Activated naive CD4-positive, alpha-beta T cell treated with anti-CD3 and anti-CD28 coated beads, Interleukin-2, amount 10 ng/mL, durations not matched to agents 7 days and 5 days (primary cell): ENCODE results near the gene PTPN9.
"Not testable (repeated sequence)": the region's sequence is repeated elsewhere in the genome, so short reads cannot be mapped to it uniquely, and the experiment has no call there.

ENCODE experiments used
- CTCF ChIA-PET: fragments of 350-600 bp; sonication (Branson Sonifier 250); formaldehyde crosslinking; loops from one replicate; lab custom pipeline; 2021; ENCODE audit warnings: antibody characterized with exemption; lab: Charles Lee
- DNase-seq: peaks from one replicate; pipeline ENCODE4 v3.0.0-alpha.2; 2020
- H3K27ac Mint-ChIP-seq: one replicate; pipeline ENCODE4 v1.8.0; 2021; ENCODE audit warnings: mild to moderate bottlenecking, moderate library complexity, mixed read lengths
- H3K27me3 Mint-ChIP-seq: one replicate; pipeline ENCODE4 v1.8.0; 2021; ENCODE audit warnings: mild to moderate bottlenecking, mixed read lengths
- H3K36me3 Mint-ChIP-seq: one replicate; pipeline ENCODE4 v1.8.0; 2021; ENCODE audit warnings: mixed read lengths
- H3K4me1 Mint-ChIP-seq: one replicate; pipeline ENCODE4 v1.8.0; 2021; ENCODE audit warnings: mixed read lengths
- H3K4me3 Mint-ChIP-seq: one replicate; pipeline ENCODE4 v1.8.0; 2021; ENCODE audit warnings: mild to moderate bottlenecking, moderate library complexity, mixed read lengths
- H3K9me3 Mint-ChIP-seq: one replicate; pipeline ENCODE4 v1.8.0; 2021; ENCODE audit warnings: mixed read lengths

The PTPN9 gene

DNA sequence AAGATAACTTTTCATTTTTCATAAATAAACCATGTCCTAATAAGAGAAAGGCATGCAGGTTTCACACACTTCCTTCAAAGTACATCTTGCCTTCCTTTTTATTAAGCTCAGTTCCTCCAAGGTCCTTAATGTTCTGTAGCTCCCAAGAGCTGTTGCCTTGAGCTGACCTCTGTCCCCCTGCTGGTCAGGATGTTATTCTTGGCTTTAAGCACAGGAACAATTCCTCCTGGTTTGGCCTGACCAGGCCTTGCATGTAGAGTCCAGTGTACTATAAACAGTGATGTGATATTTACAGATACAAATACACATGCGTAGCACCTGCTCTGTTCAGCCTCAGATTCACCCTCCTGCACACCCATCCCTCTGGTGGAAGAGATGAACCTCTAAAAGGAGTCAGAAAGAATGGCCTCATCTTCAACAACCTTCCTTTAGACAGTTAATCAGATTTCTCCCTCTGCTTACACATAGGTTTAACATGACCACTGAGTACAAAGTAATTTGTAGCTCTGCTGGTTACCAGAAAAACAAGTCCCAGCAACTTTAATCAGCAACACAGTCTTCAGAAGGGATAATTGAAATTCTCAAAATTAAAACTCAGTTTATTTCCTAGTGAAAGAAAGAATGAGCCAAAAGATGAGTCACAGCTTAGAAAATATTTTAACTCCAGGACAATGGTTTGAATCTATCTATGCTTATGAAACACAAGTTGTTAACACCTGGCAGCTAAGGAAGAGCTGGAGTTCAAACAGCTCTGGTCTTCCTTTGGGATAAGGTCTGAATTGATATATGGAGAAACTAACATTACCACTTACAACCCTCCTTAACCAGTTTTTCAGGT, 46.5 kb downstream of the PTPN9 start:
- H3K9me3 Mint-ChIP-seq: no peaks in the 10 kb centered on the region
- no peak overlapping the region for H3K4me3 Mint-ChIP-seq
- H3K27ac Mint-ChIP-seq: no peak overlapping the region
- no peaks in the 10 kb centered on the region for H3K27me3 Mint-ChIP-seq
- DNase-seq: no peak
- CTCF ChIA-PET: interaction anchor here (0.6 to 1.7 kb wide), 4 partner anchors 24 to 77 kb away, joined by 3 to 6 read pairs (median 3); no protein-coding TSS in a partner anchor
- H3K4me1 Mint-ChIP-seq: peaks cover 8% of the 10 kb centered on the region
- H3K36me3 Mint-ChIP-seq: peaks cover 5% of the 10 kb centered on the region

DNA sequence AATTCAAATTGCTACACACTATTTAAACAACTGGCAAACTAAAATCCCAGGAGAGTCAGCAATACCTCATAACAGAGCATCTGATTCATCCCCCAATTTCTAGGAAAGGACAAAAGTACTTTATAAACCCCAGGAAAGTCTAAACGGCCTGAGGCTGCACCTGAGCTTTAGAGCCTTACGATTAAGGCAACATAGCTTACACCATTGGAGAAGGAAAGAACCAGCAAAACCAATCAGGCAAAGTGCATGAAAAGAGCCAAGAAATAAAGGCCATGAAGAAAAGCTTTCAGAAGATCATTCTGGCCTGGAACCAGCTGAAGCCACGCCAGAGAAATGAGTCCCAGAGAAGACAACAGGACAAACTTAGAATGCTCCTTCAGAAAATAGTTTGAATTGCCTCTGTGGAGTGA, 48.1 kb downstream of the PTPN9 start:
- Mint-ChIP-seq H3K9me3 (no peaks in the 10 kb centered on the region), H3K36me3 (peaks cover 15% of the 10 kb centered on the region), H3K27me3 (no peaks in the 10 kb centered on the region), H3K4me3 (no peak overlapping the region), H3K27ac (no peak overlapping the region), H3K4me1 (peaks cover 8% of the 10 kb centered on the region)
- DNase-seq: no peak
- CTCF ChIA-PET: interaction anchor here (0.6 kb wide), 1 partner anchor 32 kb away, joined by 3 read pairs; no protein-coding TSS in a partner anchor

DNA sequence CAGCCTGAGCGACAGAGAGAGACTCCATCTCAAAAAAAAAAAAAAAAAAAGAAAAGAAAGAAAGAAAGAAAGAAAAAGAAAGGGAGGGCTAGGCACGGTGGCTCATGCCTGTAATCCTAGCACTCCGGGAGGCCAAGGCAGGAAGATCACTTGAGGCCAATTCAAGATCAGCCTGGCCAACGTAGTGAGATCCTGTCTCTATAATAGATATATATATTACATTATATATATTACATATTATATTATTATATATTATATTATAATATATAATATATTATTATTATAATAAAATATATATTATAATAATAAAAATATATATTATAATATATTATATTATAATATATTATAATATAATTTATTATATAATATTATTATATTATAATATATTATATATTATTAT, 48.9 kb downstream of the PTPN9 start:
- peaks cover 8% of the 10 kb centered on the region for H3K4me1 Mint-ChIP-seq

GRCh38 chr15:75525756-75526155, 53.4 kb downstream of the PTPN9 start:
- DNase-seq, H3K4me1 Mint-ChIP-seq, H3K27ac Mint-ChIP-seq, H3K4me3 Mint-ChIP-seq, H3K27me3 Mint-ChIP-seq, H3K9me3 Mint-ChIP-seq: not testable (repeated sequence)
- peaks cover 40% of the 10 kb centered on the region for H3K36me3 Mint-ChIP-seq
- CTCF ChIA-PET: interaction anchor here (0.6 kb wide), 1 partner anchor 124 kb away, joined by 3 read pairs; no protein-coding TSS in a partner anchor

More for the DNA sequence above, 48.9 kb downstream of the PTPN9 start:
- no peak for DNase-seq
- Mint-ChIP-seq H3K4me3 (no peak overlapping the region), H3K36me3 (peaks cover 15% of the 10 kb centered on the region), H3K9me3 (no peaks in the 10 kb centered on the region), H3K27ac (no peak overlapping the region), H3K27me3 (no peaks in the 10 kb centered on the region)
- CTCF ChIA-PET: interaction anchor here (1.2 kb wide), 1 partner anchor 97 kb away, joined by 3 read pairs; no protein-coding TSS in a partner anchor

DNA sequence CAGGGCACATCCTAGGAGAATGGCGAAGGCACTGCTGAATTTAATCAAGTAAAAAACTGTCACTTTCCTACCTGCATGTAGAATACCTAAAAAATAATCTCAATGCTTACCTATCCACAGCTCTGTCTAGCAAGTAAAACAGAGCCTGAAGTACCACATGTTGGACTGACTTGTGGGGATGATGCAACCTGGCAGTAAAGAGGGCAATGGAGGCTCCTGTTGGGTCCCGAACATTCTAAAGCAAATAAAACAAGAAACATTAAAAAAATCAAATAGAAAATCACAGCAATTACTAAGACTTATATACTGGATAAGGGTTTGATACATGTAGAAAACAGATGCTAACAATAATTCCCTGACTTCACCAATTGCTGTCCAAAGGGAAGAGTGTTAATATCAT, 56.1 kb downstream of the PTPN9 start:
- CTCF ChIA-PET: interaction anchor here (1.6 kb wide), 1 partner anchor 9 kb away, joined by 3 read pairs; no protein-coding TSS in a partner anchor
- Mint-ChIP-seq H3K27ac (no peak overlapping the region), H3K4me3 (no peak overlapping the region), H3K9me3 (no peaks in the 10 kb centered on the region), H3K27me3 (no peaks in the 10 kb centered on the region), H3K36me3 (peaks cover 45% of the 10 kb centered on the region), H3K4me1 (no peaks in the 10 kb centered on the region)
- no peak for DNase-seq

- no peaks in the 10 kb centered on the region for H3K4me1 Mint-ChIP-seq
- no peaks in the 10 kb centered on the region for H3K27me3 Mint-ChIP-seq
- no peak overlapping the region for H3K4me3 Mint-ChIP-seq
- no peak for DNase-seq
- H3K27ac Mint-ChIP-seq: no peak overlapping the region
- peaks cover 31% of the 10 kb centered on the region for H3K36me3 Mint-ChIP-seq
- H3K9me3 Mint-ChIP-seq: no peaks in the 10 kb centered on the region
- CTCF ChIA-PET: no interaction called here
Measured at GRCh38 chr15:75517233-75517632, 61.9 kb downstream of the PTPN9 start.

- H3K27ac Mint-ChIP-seq: peak overlapping the region; percentile 37
- H3K9me3 Mint-ChIP-seq: no peaks in the 10 kb centered on the region
- no peak overlapping the region for H3K4me3 Mint-ChIP-seq
- DNase-seq: peak; percentile 43
- peaks cover 18% of the 10 kb centered on the region for H3K36me3 Mint-ChIP-seq
- CTCF ChIA-PET: interaction anchor here (0.6 to 1.6 kb wide), 22 partner anchors 12 to 314 kb away, joined by 3 to 18 read pairs (median 3); partner anchors contain the start of genes IMP3, MAN2C1 and SNX33
- no peaks in the 10 kb centered on the region for H3K27me3 Mint-ChIP-seq
- peaks cover 2% of the 10 kb centered on the region for H3K4me1 Mint-ChIP-seq
Measured at GRCh38 chr15:75508840-75509532, 70.1 kb downstream of the PTPN9 start.

GRCh38 chr15:75502360-75502759, 76.8 kb downstream of the PTPN9 start:
- no peaks in the 10 kb centered on the region for H3K9me3 Mint-ChIP-seq
- H3K4me1 Mint-ChIP-seq: no peaks in the 10 kb centered on the region
- CTCF ChIA-PET: no interaction called here
- H3K27ac Mint-ChIP-seq: no peak overlapping the region
- no peak overlapping the region for H3K4me3 Mint-ChIP-seq
- peaks cover 31% of the 10 kb centered on the region for H3K36me3 Mint-ChIP-seq
- no peaks in the 10 kb centered on the region for H3K27me3 Mint-ChIP-seq
- DNase-seq: no peak

DNA sequence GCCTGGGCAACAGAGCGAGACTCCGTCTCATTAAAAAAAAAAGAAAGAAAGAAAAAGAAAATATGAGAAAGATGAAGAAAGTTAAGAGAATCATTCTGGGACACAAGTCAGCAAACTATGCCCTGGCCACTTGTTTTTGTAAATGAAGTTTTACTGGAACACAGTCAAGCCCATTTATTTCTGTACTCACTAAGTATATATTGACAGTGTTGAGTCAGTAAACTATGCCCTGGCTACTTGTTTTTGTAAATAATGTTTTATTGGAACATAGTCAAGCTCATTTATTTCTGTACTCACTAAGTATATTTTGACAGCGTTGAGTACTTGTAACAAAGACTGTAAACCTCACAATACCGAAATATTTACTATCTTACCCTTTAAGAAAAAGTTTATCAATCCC, 85.4 kb downstream of the PTPN9 start:
- H3K4me1 Mint-ChIP-seq: no peaks in the 10 kb centered on the region
- no peak for DNase-seq
- no peak overlapping the region for H3K27ac Mint-ChIP-seq
- peaks cover 21% of the 10 kb centered on the region for H3K36me3 Mint-ChIP-seq
- H3K4me3 Mint-ChIP-seq: no peak overlapping the region
- H3K9me3 Mint-ChIP-seq: no peaks in the 10 kb centered on the region
- H3K27me3 Mint-ChIP-seq: no peaks in the 10 kb centered on the region
- CTCF ChIA-PET: interaction anchor here (1.6 kb wide), 1 partner anchor 38 kb away, joined by 3 read pairs; no protein-coding TSS in a partner anchor

DNA sequence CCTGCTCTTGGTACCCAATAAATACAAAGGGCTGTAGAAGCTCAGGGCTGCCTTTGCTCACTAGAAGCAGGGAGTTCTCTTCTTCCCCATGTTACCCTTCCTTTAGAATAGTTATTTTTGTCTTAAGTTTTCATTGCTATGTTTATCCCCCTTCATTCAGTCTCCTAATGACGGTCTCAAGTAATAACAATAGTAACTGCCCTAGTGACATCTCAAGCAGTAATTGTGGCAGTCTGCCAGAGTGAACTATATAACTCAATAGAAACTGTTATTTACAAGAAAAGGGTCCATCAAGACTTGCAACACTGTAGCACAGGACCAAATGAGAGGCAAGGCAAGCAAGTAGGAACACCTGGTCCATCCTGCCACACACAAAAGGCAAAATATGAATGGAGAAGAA, 95.2 kb downstream of the PTPN9 start:
- Mint-ChIP-seq H3K27me3 (no peaks in the 10 kb centered on the region), H3K4me1 (no peaks in the 10 kb centered on the region), H3K36me3 (peaks cover 22% of the 10 kb centered on the region), H3K27ac (no peak overlapping the region), H3K4me3 (no peak overlapping the region), H3K9me3 (no peaks in the 10 kb centered on the region)
- no peak for DNase-seq
- CTCF ChIA-PET: no interaction called here

DNA sequence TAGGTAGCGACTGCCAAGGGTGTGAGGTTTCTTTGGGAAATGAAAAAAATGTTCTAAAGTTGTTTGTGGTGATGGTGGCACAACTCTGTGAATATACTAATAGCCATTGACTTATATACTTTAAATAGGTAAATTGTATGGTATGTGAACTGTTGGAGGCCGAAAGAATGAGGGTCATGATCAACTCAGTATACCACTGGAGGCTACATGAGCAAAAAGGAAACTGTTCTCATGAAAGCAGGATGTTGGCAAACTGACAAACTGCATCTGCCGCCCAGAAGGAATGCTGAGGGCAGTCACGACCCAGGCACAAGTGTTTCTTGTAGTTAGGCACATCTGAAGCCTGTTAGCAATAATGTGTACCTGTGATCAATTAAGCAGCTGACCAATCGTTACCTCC, 95.6 kb downstream of the PTPN9 start:
- H3K4me3 Mint-ChIP-seq, CTCF ChIA-PET, H3K27me3 Mint-ChIP-seq, H3K27ac Mint-ChIP-seq, H3K4me1 Mint-ChIP-seq, H3K9me3 Mint-ChIP-seq, DNase-seq: not testable (repeated sequence)
- H3K36me3 Mint-ChIP-seq: peaks cover 25% of the 10 kb centered on the region

GRCh38 chr15:75483106-75483505, 96.0 kb downstream of the PTPN9 start:
- no peaks in the 10 kb centered on the region for H3K9me3 Mint-ChIP-seq
- H3K27me3 Mint-ChIP-seq: no peaks in the 10 kb centered on the region
- peaks cover 28% of the 10 kb centered on the region for H3K36me3 Mint-ChIP-seq
- H3K4me3 Mint-ChIP-seq: no peak overlapping the region
- no peak overlapping the region for H3K27ac Mint-ChIP-seq
- DNase-seq: no peak
- H3K4me1 Mint-ChIP-seq: no peaks in the 10 kb centered on the region
- CTCF ChIA-PET: no interaction called here

- peaks cover 24% of the 10 kb centered on the region for H3K36me3 Mint-ChIP-seq
- not testable (repeated sequence) for DNase-seq, H3K9me3 Mint-ChIP-seq, H3K27ac Mint-ChIP-seq, H3K4me3 Mint-ChIP-seq, H3K27me3 Mint-ChIP-seq, H3K4me1 Mint-ChIP-seq
- CTCF ChIA-PET: interaction anchor here (1.0 kb wide), 1 partner anchor 11 kb away, joined by 3 read pairs; no protein-coding TSS in a partner anchor
Measured at GRCh38 chr15:75480463-75480862, 98.7 kb downstream of the PTPN9 start.

DNA sequence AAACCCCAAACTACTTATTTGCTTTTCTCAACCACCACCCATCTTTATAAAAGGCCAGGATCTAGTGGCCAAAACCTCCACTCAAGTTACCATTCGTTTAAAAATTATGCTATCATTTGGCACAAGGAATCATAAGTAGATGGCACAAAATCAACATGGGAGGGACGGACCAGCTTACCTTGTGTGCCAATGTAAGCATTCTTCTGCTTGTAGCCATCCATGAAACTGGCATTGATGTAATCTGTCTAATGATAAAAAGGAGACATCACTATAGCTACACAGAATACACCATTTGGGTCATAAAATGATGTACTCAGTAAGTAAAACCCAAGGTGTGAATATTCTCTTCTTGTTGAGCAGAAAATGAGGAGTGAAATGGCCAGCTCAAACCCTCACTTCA, 99.4 kb downstream of the PTPN9 start:
- Mint-ChIP-seq H3K27ac (no peak overlapping the region), H3K36me3 (peaks cover 22% of the 10 kb centered on the region), H3K27me3 (no peaks in the 10 kb centered on the region), H3K4me1 (no peaks in the 10 kb centered on the region), H3K4me3 (no peak overlapping the region), H3K9me3 (no peaks in the 10 kb centered on the region)
- CTCF ChIA-PET: interaction anchor here (1.0 kb wide), 1 partner anchor 12 kb away, joined by 3 read pairs; no protein-coding TSS in a partner anchor
- DNase-seq: no peak
